Measurements from ENCODE around the gene SHCBP1L.
"Not testable (repeated sequence)": the region's sequence is repeated elsewhere in the genome, so short reads cannot be mapped to it uniquely, and the experiment has no call there.

SHCBP1L gene

GRCh38 chr1:182965096-182965495 is 12.1 kb upstream of the SHCBP1L start:
- no peak for DNase-seq (ENCODE audit: low read depth)

DNA sequence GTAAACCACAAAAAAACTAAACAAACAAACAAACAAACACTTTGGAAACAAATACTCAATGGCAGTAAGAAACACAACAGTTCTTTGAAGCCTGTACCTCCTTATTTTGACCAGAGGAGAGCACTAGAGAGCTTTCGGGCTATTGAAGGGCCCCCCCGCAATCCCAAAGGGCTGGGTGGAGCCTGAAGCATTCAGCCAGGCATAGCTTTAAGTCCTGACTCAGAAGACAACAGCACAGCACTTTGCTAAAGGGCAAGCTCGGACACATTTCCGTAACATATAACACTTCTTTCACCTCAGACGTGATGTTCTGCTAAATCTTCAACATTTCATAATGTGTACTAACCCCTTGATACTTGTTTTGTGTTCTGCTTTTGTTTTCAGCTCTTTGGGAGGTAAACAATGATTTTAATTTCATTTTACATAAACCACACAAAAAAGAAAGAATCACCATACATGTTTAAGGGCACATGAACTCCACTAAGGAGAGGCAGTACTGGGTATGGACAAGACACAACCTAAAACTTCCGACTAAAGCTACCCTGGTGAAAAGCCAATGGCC is 9.7 kb upstream of the SHCBP1L start:
- DNase-seq (ENCODE audit: low read depth): peak; percentile 4

DNA sequence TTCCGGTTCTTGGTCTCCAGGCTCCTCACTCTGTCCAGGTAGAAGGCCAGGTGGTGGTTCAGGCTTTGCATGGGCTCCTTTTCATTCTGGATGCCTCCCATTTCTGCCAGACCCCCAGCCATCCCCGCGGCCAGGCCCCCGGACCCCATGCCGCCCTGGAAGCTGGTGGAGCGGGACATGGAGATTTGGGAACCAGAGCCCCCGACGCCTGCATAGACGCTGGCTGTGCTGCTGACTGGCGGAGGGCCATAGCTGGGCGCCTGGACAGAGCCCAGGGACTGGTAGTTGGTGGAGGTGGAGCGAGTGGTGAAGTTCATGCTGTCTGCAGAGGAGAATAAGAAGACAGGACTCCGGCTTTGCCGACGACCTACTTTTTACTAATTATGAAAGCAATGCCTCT is 7.1 kb upstream of the SHCBP1L start:
- no peak for DNase-seq (ENCODE audit: low read depth)

DNA sequence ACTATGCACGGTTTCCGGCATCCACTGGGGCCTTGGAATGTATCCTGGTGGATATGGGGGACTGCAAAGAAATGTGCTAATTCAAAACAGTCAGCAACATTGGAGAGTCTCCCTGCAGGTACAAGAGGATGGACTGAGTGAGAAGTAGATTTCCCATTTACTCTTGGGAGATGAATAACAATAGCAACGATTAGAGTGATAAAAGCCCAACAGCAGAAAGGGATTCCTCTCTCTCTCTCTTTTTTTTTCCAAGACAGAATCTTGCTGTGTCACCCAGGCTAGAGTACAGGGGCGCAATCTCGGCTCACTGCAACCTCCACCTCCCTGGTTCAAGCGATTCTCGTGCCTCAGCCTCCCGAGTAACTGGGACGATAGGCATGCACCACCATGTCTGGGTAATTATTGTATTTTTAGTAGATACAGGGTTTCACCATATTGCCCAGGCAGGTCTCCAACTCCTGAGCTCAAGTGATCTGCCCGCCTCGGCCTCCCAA is 5.0 kb upstream of the SHCBP1L start:
- no peak for DNase-seq (ENCODE audit: low read depth)

GRCh38 chr1:182956708-182957365 is 3.9 kb upstream of the SHCBP1L start:
- no peak for DNase-seq (ENCODE audit: low read depth)

DNA sequence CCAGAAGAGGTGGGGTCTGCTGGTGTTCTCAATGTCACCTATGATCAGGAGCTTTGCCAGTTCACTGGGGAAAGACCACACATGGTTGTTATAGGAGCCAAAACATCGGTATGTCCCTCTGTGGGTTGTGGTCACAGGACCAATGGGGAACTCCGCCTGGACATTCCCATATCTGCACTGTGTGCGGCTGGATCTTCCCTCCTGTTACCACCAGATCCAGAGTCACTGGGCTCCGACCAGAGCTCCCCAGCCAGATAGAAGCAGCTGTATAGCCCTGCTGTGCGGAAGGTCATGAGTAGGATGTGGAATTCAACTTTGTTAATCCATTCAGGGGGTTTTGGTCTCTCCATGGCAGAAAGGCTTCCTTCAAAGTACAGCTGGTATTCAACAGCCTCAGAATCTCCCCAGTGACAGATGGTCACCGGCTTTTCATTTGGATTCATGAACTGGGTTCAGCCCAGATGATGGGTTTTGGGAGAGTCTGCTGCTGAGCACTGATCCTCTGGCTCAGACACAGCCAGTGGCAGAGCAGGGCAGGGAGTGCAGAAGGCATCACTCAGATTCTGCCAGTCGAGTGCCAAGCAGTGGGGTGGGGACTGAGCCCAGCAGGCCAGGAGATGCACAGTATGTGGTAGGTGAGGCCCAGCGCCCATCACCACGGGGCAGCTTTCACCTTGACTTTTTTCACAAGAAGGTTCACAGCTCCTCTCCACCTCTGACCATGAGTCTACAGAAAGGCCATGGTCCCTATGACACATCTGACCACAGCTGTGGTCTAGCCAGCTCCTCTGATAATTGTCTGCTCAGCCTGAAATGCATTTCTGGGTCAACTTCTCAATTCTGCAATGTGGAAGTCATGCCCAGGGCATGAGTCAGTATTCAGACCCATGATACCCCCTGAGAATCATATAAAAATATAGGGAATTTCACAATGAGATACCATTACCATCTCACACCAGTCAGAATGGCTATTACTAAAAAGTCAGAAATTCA is 2.9 kb upstream of the SHCBP1L start:
- DNase-seq (ENCODE audit: low read depth): no peak

- DNase-seq (ENCODE audit: low read depth): no peak
These were observed 860 bp upstream of the SHCBP1L start for GRCh38 chr1:182953826-182954225.

DNA sequence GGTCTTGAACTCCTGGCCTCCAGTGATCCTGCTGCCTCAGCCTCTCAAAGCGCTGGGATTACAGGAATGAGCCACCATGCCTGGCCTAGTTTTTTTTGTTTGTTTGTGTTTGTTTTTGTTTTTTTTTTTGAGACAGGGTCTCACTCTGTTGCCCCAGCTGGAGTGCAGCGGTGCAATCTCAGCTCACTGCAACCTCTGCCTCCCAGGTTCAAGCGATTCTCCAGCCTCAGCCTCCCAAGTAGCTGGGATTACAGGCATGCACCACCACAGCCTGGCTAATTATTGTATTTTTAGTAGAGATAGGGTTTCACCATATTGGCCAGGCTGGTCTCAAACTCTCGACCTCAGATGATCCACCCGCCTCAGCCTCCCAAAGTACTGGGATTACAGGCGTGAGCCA is 9.6 kb downstream of the SHCBP1L start:
- not testable (repeated sequence) for DNase-seq (ENCODE audit: low read depth)

- DNase-seq (ENCODE audit: low read depth): not testable (repeated sequence)
These were observed 10.8 kb downstream of the SHCBP1L start for GRCh38 chr1:182942145-182942544.

DNA sequence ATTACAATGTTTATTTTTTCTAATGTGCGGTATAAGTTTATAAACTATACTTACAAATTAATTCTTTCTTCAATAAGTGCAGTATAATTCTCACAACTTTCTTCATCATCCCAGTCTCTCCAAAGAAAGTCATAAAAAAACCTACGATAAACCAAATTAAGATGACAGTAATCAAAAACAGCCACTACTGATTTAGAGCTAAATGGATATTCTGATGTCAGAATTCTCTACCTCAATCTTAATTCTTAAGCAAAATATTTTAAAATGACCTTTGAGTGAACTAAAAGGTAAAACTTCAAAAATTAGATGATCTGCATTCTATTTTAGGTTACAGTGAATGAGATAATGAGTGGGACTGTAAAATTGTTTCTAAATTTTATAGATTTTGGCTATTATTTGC is 13.6 kb downstream of the SHCBP1L start:
- no peak for DNase-seq (ENCODE audit: low read depth)

GRCh38 chr1:182935716-182936115 is 17.2 kb downstream of the SHCBP1L start:
- no peak for DNase-seq (ENCODE audit: low read depth)

DNA sequence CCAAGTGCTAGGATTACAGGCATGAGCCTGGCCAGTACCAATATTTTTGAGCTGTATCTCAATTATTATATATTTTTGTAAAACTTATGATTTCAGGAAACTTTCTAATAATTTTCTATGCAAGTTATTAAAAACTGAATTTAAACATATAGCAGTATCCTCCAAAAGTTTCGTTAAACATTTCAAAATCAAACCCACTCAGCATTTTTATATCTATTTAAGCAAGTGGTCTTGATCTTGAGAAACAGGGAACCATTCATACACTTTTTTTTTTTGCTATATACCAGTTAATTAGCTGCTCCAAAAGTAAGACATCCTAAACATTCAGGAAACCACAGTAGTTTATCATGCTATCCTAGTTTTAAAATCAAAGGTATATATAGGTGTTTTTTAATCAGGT is 22.0 kb downstream of the SHCBP1L start:
- DNase-seq (ENCODE audit: low read depth): no peak

GRCh38 chr1:182927693-182928433 is 25.1 kb downstream of the SHCBP1L start:
- no peak for DNase-seq (ENCODE audit: low read depth)

GRCh38 chr1:182925661-182926060 is 27.3 kb downstream of the SHCBP1L start:
- DNase-seq (ENCODE audit: low read depth): no peak

DNA sequence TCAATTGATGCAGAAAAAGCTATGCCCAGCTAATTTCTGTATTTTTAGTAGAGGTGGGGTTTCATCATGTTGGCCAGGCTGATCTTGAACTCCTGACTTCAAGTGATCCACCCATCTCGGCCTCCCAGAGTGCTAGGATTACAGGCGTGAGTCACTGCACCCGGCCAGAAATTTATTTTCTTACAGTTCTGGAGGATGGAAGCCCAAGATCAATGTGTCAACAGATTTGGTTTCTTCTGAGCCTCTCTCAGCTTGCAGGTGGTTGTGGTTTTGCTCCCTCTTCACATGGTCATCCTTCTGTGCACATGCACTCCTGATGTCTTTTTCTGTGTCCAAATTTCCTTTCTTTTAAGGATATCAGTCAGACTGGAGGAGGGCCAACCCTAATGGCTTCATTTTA is 35.6 kb downstream of the SHCBP1L start:
- no peak for DNase-seq (ENCODE audit: low read depth)

GRCh38 chr1:182913401-182913800 is 39.6 kb downstream of the SHCBP1L start:
- no peak for DNase-seq (ENCODE audit: low read depth)

- no peak for DNase-seq (ENCODE audit: low read depth)
These were observed 42.8 kb downstream of the SHCBP1L start for GRCh38 chr1:182910143-182910542.

DNA sequence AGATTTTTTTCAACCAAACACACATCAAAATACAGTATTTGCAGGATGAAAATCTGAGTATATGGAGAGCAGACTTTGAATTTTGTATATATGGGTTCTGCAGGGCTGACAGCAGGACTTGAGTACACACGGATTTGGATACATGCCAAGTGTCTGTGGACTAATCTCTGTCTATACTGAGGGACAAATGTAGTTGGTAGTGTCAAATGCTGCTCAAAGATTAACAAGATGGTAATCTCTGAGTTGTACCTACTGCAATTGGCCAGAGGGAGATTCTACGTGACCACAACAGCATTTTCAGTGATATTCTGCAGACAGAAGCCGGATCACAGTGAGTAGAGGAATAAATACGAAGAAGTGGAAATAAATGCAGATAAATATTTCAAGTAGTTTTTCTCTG is 43.4 kb downstream of the SHCBP1L start:
- DNase-seq (ENCODE audit: low read depth): no peak

DNA sequence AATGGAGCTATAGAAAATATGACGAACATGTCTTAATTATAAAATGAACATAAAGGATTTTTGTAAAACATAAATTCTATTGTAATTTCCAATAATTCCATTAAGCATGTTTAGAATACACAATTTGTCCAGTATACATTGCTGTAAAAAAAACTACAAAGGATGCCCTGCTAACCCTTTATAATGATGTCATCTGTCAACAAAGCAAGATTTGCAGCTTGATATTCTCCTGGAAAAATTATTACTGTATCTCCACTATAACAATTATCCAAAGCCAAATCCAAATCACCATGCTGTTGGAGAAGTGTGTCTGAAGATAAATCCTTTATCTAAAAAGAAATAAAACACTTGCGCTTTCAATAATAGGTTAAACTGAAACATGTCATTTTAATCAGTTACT is 47.6 kb downstream of the SHCBP1L start:
- no peak for DNase-seq (ENCODE audit: low read depth)

DNA sequence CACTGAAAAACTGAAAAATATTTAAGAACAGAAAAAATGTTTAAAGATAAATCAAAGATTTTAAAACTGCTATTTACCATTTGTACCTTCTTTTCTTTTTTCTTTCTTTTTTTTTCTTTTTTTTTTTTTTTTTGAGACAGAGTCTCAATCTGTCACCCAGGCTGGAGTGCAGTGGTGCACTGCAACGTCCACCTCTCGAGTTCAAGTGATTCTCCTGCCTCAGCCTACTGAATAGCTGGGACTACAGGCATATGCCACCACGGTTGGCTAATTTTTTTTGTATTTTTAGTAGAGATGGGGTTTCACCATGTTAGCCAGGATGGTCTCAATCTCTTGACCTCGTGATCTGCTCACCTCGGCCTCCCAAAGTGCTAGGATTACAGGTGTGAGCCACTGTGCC is 51.0 kb downstream of the SHCBP1L start:
- DNase-seq (ENCODE audit: low read depth): not testable (repeated sequence)

- DNase-seq (ENCODE audit: low read depth): no peak
These were observed 55.3 kb downstream of the SHCBP1L start for GRCh38 chr1:182897696-182898095.
